Panc1 (cell line): ENCODE data around the gene KIAA1217.

Experiments
- POLR2AphosphoS5 ChIP-seq: IDR thresholded peaks from 2 replicates; pipeline ENCODE4 v1.6.1; 2012; ENCODE audit warnings: mild to moderate bottlenecking, low read depth, low read length, moderate library complexity
- REST ChIP-seq, 2 experiments: IDR thresholded peaks; 2 replicates each; pipeline ENCODE4 v1.6.1; 2011 to 2012; ENCODE audit warnings: low read depth in 2 of 2, control low read depth in 1 of 2, low read length in 1 of 2, mild to moderate bottlenecking in 1 of 2, moderate library complexity in 1 of 2; ENCODE audit not compliant: insufficient read depth in 1 of 2
- TF ChIP-seq, protein P1 (sequence below): fragments of 450-650 bp; IDR thresholded peaks from 2 replicates; pipeline ENCODE4 v1.5.1; 2017; ENCODE audit warnings: mild to moderate bottlenecking

DNA sequence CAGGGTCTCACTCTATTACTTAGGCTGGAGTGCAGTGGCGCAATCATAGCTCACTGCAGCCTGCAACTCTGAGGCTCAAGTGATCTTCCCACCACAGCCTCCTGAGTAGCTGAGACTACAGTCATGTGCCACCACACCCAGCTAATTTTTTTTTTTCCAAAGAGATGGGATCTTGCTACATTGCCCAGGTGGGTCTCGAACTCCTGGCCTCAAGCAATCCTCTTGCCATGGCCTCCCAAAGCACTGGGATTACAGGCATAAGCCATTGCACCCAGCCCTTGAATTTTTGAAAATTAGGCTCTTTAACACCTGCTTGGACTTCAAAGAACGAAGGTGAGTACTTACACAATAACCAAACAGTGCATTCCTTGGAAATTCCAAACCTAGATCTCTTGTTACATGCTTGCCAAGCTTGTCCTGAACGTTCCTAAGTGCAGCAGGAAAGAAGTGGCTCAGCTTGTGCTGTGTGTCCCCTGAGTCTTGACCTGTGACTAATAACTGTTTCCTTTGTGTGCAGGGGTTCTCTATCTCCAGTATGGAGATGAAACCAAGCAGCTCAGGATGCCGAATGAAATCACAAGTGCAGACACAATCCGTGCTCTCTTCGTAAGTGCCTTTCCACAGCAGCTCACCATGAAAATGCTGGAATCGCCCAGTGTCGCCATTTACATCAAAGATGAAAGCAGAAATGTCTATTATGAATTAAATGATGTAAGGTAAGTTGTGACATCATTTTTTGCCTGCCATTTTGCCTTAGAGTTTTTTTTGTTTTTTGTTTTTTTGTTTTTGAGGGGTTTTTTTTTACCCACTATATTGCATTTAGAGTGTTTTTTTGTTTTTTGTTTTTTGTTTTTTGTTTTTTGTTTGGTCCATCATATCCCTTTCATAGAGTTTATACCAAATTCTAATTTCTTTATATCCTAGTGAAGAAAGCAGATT is 223.8 kb downstream of the KIAA1217 start:
- TF ChIP-seq, protein P1, sequence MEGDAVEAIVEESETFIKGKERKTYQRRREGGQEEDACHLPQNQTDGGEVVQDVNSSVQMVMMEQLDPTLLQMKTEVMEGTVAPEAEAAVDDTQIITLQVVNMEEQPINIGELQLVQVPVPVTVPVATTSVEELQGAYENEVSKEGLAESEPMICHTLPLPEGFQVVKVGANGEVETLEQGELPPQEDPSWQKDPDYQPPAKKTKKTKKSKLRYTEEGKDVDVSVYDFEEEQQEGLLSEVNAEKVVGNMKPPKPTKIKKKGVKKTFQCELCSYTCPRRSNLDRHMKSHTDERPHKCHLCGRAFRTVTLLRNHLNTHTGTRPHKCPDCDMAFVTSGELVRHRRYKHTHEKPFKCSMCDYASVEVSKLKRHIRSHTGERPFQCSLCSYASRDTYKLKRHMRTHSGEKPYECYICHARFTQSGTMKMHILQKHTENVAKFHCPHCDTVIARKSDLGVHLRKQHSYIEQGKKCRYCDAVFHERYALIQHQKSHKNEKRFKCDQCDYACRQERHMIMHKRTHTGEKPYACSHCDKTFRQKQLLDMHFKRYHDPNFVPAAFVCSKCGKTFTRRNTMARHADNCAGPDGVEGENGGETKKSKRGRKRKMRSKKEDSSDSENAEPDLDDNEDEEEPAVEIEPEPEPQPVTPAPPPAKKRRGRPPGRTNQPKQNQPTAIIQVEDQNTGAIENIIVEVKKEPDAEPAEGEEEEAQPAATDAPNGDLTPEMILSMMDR = no peak
- TF ChIP-seq POLR2AphosphoS5 (no peak), REST (IDR thresholded peaks at IDR 0.05; ENCODE audit: insufficient read depth in 1 of 2, low read depth in 2 of 2, low read length in 1 of 2) (no peak)
